ENCODE data around the gene CBFA2T3. TPM values are rescaled to one million over a fixed set of nuclear protein-coding genes. Genes with fewer than 3 reads are reported as not detected.

The CBFA2T3 gene
- total RNA-seq, 1 donor from 2014 or later, result 2.4 TPM

DNA sequence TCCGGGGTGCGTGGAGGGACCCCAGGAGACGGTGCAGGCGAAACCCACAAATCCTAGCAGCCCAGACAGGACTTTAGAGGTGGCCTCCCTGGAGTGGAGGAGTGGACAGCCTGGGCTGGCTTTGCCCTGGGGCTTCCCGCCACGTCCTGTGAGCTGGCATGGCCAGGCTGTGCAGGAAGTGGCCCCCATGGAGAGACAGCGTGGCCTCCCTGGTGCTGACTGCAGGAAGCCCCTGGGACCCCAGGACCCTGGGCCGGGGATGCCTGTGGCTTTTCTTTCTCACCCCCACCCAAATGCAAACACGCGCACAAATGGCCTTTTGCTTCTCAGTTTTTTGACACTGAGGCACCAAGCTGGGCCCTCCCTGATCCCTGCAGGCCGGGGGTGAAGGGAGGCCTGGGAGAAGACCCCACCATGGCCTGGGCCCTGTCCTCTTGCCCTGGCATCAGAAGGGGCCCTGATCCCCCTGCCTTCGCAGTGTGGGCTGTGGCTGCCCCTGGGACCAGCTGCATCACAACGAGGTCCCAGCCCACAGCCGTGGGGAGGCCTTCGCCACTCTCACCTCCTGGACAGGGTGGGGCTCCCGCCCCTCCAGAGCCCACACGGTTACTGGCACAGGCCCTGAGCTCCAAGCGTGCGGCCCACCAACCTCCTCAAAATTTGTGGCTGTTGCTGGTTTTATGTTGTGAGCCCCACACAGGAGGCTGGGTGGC lies 58.9 kb downstream of the CBFA2T3 start:
- Mint-ChIP-seq H3K4me1 (ENCODE audit: low read depth, unreplicated experiment) (peaks cover 4% of the 10 kb centered on the region), H3K27me3 (ENCODE audit: low read depth, unreplicated experiment) (peaks cover 19% of the 10 kb centered on the region), H3K36me3 (ENCODE audit: low read depth, unreplicated experiment) (no peaks in the 10 kb centered on the region), H3K9me3 (ENCODE audit: unreplicated experiment) (peaks cover 5% of the 10 kb centered on the region), H3K4me3 (ENCODE audit: unreplicated experiment) (no peak overlapping the region), H3K27ac (ENCODE audit: unreplicated experiment) (no peak overlapping the region)
- Histone ChIP-seq H3K27me3 (ENCODE audit: insufficient read depth, low read length) (no peaks in the 10 kb centered on the region), H3K9ac (ENCODE audit: low read length) (no peak overlapping the region), H3K27ac (ENCODE audit: low read depth, low read length) (no peak overlapping the region), H3K4me1 (ENCODE audit: insufficient read depth, low read length) (peaks cover 8% of the 10 kb centered on the region), H3K9me3 (ENCODE audit: insufficient read depth, low read depth, low read length) (no peaks in the 10 kb centered on the region), H4K20me1 (ENCODE audit: insufficient read depth, low read length) (no peaks in the 10 kb centered on the region), H3K4me3 (ENCODE audit: insufficient read depth, low read depth, low read length) (no peak overlapping the region), H2AFZ (ENCODE audit: low read depth, low read length) (no peak overlapping the region), H3K79me2 (ENCODE audit: insufficient read depth, low read length) (no peaks in the 10 kb centered on the region), H3K36me3 (ENCODE audit: insufficient read depth, low read length) (no peaks in the 10 kb centered on the region), H3K4me2 (ENCODE audit: low read length) (no peak overlapping the region)
- DNase-seq (ENCODE audit: low read depth), result no peak
- FAIRE-seq, result no peak
- TF ChIP-seq EZH2 (IDR thresholded peaks at IDR 0.05; ENCODE audit: insufficient read depth, low read length) (no peak), CTCF (IDR thresholded peaks at IDR 0.05; ENCODE audit: insufficient read depth, low read depth, low read length) (no peak)

DNA sequence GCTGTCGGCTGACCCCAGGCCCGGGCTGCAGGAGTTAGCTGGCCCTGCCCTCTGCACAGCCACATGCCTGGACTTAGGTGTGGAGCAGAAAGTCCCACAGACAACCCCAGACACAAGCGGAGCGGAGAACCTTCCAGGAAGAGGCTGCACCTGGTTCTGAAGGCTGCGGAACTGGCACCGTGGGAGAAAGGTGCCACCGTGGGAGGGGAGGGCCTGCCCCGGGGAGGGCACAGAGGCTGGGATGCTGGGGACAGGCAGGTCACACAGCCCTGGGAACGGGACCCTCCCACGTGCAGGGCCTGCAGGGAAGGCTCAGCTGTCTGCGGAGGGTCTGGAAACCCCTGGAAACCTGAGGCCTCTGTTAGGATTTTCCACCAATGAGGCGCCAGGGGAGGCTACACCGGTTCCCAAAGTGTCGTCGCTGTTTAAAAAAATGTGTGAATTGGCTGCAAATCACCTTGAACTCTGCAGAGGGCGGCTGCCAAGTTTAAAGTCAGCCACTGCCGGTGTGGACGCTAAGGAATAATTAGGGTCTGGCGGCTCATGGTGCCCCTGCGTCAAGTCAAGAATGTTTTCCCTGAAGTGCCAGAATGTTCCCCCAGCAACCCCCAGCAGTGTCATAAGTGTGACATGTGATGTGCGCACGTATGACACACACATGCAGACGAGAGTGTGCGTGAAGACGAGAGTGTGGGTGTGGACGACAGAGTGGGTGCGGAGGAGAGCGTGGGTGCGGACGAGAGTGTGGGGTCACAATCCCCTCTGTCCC lies 59.7 kb downstream of the CBFA2T3 start:
- Histone ChIP-seq H3K79me2 (ENCODE audit: insufficient read depth, low read length) (no peaks in the 10 kb centered on the region), H3K9ac (ENCODE audit: low read length) (no peak overlapping the region), H3K36me3 (ENCODE audit: insufficient read depth, low read length) (no peaks in the 10 kb centered on the region), H3K4me1 (ENCODE audit: insufficient read depth, low read length) (peaks cover 4% of the 10 kb centered on the region), H3K9me3 (ENCODE audit: insufficient read depth, low read depth, low read length) (no peaks in the 10 kb centered on the region), H3K4me3 (ENCODE audit: insufficient read depth, low read depth, low read length) (no peak overlapping the region), H2AFZ (ENCODE audit: low read depth, low read length) (no peak overlapping the region), H4K20me1 (ENCODE audit: insufficient read depth, low read length) (no peaks in the 10 kb centered on the region), H3K4me2 (ENCODE audit: low read length) (no peak overlapping the region), H3K27ac (ENCODE audit: low read depth, low read length) (no peak overlapping the region), H3K27me3 (ENCODE audit: insufficient read depth, low read length) (no peaks in the 10 kb centered on the region)
- H3K36me3 Mint-ChIP-seq (ENCODE audit: low read depth, unreplicated experiment), result no peaks in the 10 kb centered on the region
- H3K4me1 Mint-ChIP-seq (ENCODE audit: low read depth, unreplicated experiment), result peaks cover 4% of the 10 kb centered on the region
- FAIRE-seq, result no peak
- H3K27me3 Mint-ChIP-seq (ENCODE audit: low read depth, unreplicated experiment), result peaks cover 22% of the 10 kb centered on the region
- TF ChIP-seq CTCF (IDR thresholded peaks at IDR 0.05; ENCODE audit: insufficient read depth, low read depth, low read length) (no peak), EZH2 (IDR thresholded peaks at IDR 0.05; ENCODE audit: insufficient read depth, low read length) (no peak)
- H3K9me3 Mint-ChIP-seq (ENCODE audit: unreplicated experiment), result peaks cover 5% of the 10 kb centered on the region
- no peak overlapping the region for H3K27ac Mint-ChIP-seq (ENCODE audit: unreplicated experiment)
- H3K4me3 Mint-ChIP-seq (ENCODE audit: unreplicated experiment), result no peak overlapping the region
- DNase-seq (ENCODE audit: low read depth), result no peak

Data from astrocyte (in vitro differentiated cells and primary cell).